SU-DHL-6 (cell line): ENCODE results near the gene SPSB1.

ENCODE experiments used
- H2AFZ ChIP-seq: fragments of 200-600 bp; sonication (generic); 2 replicates; pipeline ENCODE4 v1.6.1; 2014; ENCODE audit warnings: low read depth, mild to moderate bottlenecking, moderate library complexity, mixed read lengths, antibody characterized with exemption, low read length; ENCODE audit not compliant: severe bottlenecking
- H3F3A ChIP-seq: fragments of 200-600 bp; shearing (Covaris generic); 2 replicates; pipeline ENCODE4 v1.6.0; 2016; ENCODE audit warnings: antibody characterized with exemption, mild to moderate bottlenecking; ENCODE audit not compliant: insufficient read depth
- H3K27ac ChIP-seq: fragments of 200-600 bp; sonication (generic); 2 replicates; pipeline ENCODE4 v1.5.1; 2016; ENCODE audit warnings: low read depth, mild to moderate bottlenecking, low read length, moderate library complexity, mixed read lengths
- H3K27me3 ChIP-seq: fragments of 200-600 bp; sonication (generic), shearing (Covaris generic); 2 replicates; pipeline ENCODE4 v1.6.0; 2014; ENCODE audit warnings: mild to moderate bottlenecking, low read length
- H3K36me3 ChIP-seq: fragments of 200-600 bp; sonication (generic); 2 replicates; pipeline ENCODE4 v1.6.1; 2014; ENCODE audit warnings: mild to moderate bottlenecking, low read length, mixed read lengths
- H3K4me2 ChIP-seq: fragments of 300-600, 200-600 bp; shearing (Covaris generic), sonication (generic); 2 replicates; pipeline ENCODE4 v1.6.0; 2014; ENCODE audit warnings: low read length, low read depth, mild to moderate bottlenecking; ENCODE audit not compliant: poor library complexity, severe bottlenecking
- H3K4me3 ChIP-seq: fragments of 200-600 bp; sonication (generic); 2 replicates; pipeline ENCODE4 v1.5.1; 2014; ENCODE audit warnings: antibody characterized with exemption, low read length, mild to moderate bottlenecking, mixed read lengths; ENCODE audit not compliant: insufficient read depth, poor library complexity, severe bottlenecking
- H3K79me2 ChIP-seq: fragments of 200-600 bp; sonication (generic); 2 replicates; pipeline ENCODE4 v1.6.1; 2014; ENCODE audit warnings: mild to moderate bottlenecking, low read length, moderate library complexity; ENCODE audit not compliant: insufficient read depth
- H3K9ac ChIP-seq: fragments of 200-600 bp; sonication (generic); 2 replicates; pipeline ENCODE4 v1.7.0; 2014; ENCODE audit warnings: mild to moderate bottlenecking, low read length
- H3K9me2 ChIP-seq: fragments of 200-600 bp; sonication (generic); replicated peaks from 2 replicates; pipeline ENCODE4 v1.6.1; 2014; ENCODE audit warnings: low read length; ENCODE audit not compliant: insufficient read depth
- H3K9me3 ChIP-seq: fragments of 200-600 bp; sonication (generic); 2 replicates; pipeline ENCODE4 v1.6.1; 2014; ENCODE audit warnings: low read length, mixed read lengths; ENCODE audit not compliant: insufficient read depth
- H4K20me1 ChIP-seq: fragments of 200-600 bp; sonication (generic); 2 replicates; pipeline ENCODE4 v1.6.1; 2014; ENCODE audit warnings: low read depth, mild to moderate bottlenecking, antibody characterized with exemption, low read length, moderate library complexity, mixed read lengths
- EZH2phosphoT487 ChIP-seq: fragments of 200-600 bp; sonication (generic), shearing (Covaris generic); conservative IDR thresholded peaks from 2 replicates; pipeline ENCODE4 v1.6.1; 2018; ENCODE audit warnings: mild to moderate bottlenecking, antibody characterized with exemption, low read length, moderate library complexity, mixed read lengths
- TF ChIP-seq, protein P1 (sequence below): fragments of 200-600 bp; sonication (generic); IDR thresholded peaks from one replicate; pipeline ENCODE4 v1.5.1; 2017; ENCODE audit warnings: antibody characterized with exemption, mild to moderate bottlenecking, low read length, moderate library complexity; ENCODE audit not compliant: insufficient read depth, poor library complexity, severe bottlenecking

The SPSB1 gene

DNA sequence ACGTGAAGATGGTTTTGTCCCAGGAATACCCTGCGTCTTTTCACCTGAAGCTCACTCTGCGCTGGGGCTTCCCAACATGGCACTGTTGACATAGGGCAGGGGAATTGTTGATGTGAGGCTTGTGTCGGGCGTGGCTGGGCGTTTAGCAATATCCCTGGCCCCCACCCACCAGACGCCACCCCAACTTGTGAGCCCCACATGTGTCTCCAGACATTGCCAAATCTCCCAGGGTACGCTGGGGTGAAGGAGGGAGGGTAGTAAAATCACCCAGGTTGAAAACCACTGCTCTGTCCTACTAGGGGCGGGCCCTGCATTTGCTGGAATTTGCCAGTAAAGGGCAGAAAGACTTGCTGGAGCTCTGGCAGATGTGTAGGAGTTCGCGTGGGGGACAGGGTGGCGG lies 36.0 kb downstream of the SPSB1 start:
- Histone ChIP-seq H3K79me2 (no peaks in the 10 kb centered on the region), H4K20me1 (no peaks in the 10 kb centered on the region), H3K4me3 (no peak overlapping the region)

DNA sequence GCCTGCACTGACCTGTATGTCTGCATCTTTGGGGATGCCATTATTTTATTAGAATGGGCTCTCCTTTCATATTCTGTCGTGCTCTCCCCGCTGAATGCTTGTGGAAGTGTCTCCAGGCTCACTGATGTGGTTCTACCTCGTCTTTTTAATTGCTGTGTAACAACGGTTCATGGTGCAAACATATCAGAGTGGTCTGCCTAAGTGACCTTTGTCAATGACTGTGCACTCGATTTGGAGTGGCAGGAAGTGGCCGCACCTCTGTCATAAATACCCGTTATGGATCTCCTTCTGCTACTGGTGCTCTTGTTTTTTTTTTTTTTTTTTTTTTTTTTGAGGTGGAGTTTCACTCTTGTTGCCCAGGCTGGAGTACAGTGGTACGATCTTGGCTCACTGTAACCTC lies 38.3 kb downstream of the SPSB1 start:
- Histone ChIP-seq H3K9me3 (no peaks in the 10 kb centered on the region), H3F3A (no peaks in the 10 kb centered on the region), H3K4me3 (no peak overlapping the region), H2AFZ (no peak overlapping the region), H3K9me2 (no peaks in the 10 kb centered on the region), H4K20me1 (no peaks in the 10 kb centered on the region), H3K36me3 (no peaks in the 10 kb centered on the region), H3K27ac (no peak overlapping the region), H3K4me2 (no peak overlapping the region), H3K79me2 (no peaks in the 10 kb centered on the region), H3K27me3 (no peaks in the 10 kb centered on the region), H3K9ac (no peak overlapping the region)
- TF ChIP-seq, protein P1, sequence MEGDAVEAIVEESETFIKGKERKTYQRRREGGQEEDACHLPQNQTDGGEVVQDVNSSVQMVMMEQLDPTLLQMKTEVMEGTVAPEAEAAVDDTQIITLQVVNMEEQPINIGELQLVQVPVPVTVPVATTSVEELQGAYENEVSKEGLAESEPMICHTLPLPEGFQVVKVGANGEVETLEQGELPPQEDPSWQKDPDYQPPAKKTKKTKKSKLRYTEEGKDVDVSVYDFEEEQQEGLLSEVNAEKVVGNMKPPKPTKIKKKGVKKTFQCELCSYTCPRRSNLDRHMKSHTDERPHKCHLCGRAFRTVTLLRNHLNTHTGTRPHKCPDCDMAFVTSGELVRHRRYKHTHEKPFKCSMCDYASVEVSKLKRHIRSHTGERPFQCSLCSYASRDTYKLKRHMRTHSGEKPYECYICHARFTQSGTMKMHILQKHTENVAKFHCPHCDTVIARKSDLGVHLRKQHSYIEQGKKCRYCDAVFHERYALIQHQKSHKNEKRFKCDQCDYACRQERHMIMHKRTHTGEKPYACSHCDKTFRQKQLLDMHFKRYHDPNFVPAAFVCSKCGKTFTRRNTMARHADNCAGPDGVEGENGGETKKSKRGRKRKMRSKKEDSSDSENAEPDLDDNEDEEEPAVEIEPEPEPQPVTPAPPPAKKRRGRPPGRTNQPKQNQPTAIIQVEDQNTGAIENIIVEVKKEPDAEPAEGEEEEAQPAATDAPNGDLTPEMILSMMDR = no peak
- no peak for TF ChIP-seq EZH2phosphoT487

More for the DNA sequence above, 36.0 kb downstream of the SPSB1 start:
- H3F3A ChIP-seq = no peaks in the 10 kb centered on the region
- H3K4me2 ChIP-seq = no peak overlapping the region
- no peak overlapping the region for H3K9ac ChIP-seq
- no peaks in the 10 kb centered on the region for H3K9me2 ChIP-seq
- TF ChIP-seq EZH2phosphoT487 = no peak
- H2AFZ ChIP-seq = no peak overlapping the region
- no peaks in the 10 kb centered on the region for H3K9me3 ChIP-seq
- no peak overlapping the region for H3K27ac ChIP-seq
- no peaks in the 10 kb centered on the region for H3K36me3 ChIP-seq
- no peaks in the 10 kb centered on the region for H3K27me3 ChIP-seq

DNA sequence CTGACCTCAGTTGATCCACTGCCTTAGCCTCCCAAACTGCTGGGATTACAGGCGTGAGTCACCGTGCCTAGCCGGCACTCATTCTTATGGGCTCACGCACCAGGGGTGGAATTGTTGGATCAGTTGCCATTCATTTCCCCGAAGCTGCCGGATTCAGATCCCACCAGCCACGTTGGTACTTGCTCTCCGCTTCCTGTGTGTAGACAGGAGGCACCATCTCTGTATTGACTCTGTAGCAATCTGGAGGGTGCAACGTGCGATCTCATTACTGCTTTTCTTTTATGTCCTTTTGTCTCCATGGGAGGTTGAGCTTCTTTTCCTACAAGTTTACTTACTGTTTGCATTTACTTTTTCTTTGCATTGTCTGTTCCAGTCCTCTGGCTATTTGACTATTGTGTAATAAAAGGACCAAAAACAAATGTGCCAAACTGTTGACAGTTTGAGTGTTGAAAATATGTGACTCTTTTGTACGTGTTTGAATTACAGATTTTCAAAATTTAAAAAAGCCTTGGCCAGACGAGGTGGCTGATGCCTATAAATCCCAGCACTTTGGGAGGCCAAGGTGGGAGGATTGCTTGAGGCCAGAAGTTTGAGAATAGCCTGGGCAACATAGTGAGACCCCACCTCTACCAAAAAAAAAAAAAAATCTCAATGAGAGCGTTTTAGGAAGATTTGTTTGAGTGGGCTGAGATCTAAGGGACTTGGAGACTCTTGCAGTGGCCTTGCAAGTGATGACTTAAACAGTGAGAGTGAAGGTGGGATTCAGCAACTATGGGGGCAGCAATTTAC lies 39.1 kb downstream of the SPSB1 start:
- Histone ChIP-seq H3K79me2 (no peaks in the 10 kb centered on the region), H3K9ac (no peak overlapping the region), H2AFZ (no peak overlapping the region), H3K4me3 (no peak overlapping the region), H3K4me2 (no peak overlapping the region), H3K27me3 (no peaks in the 10 kb centered on the region), H3K9me2 (no peaks in the 10 kb centered on the region), H3K27ac (no peak overlapping the region), H3K9me3 (no peaks in the 10 kb centered on the region), H3K36me3 (no peaks in the 10 kb centered on the region), H4K20me1 (no peaks in the 10 kb centered on the region), H3F3A (no peaks in the 10 kb centered on the region)
- TF ChIP-seq EZH2phosphoT487 = no peak
- TF ChIP-seq, protein P1 = no peak

DNA sequence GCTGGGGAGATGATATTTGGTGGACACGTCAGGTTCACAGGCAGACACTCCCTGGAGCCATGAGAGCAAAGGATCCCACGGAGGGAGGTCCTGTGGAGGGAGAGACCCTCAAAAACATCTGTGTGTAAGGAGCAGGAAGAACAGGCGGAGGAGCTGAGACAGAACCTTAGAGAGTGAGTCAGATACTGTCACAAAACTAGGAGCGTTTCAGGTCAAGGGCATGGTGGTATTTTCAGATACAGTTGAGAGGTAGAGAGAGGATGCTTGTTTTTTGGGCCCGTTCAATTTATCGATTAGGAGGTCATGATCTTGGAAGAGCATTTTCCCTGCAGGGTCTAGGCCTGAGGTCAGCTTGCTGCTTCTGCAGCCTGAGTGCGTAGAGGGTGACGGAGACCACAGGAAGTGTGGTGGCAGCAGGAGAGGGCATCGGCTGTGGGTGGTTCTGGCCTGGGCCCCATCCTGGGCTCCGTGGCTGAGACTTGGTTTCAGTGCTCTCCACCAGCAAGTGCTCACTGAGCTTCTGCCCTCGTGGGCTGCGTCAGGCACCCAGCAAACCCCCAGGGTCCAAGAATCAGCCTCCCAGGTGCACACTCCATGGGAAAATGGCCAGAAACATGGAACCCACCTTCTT lies 39.9 kb downstream of the SPSB1 start:
- Histone ChIP-seq H3K27ac (no peak overlapping the region), H3K27me3 (no peaks in the 10 kb centered on the region), H3K9ac (no peak overlapping the region), H2AFZ (no peak overlapping the region), H3F3A (no peaks in the 10 kb centered on the region), H3K79me2 (no peaks in the 10 kb centered on the region), H4K20me1 (no peaks in the 10 kb centered on the region), H3K4me2 (no peak overlapping the region), H3K4me3 (no peak overlapping the region), H3K9me3 (no peaks in the 10 kb centered on the region), H3K9me2 (no peaks in the 10 kb centered on the region), H3K36me3 (no peaks in the 10 kb centered on the region)
- TF ChIP-seq EZH2phosphoT487 = no peak
- TF ChIP-seq, protein P1 = no peak
